NAMALWA (cell line): Measurements from ENCODE around the gene HAAO.
A peak's percentile ranks its signal among the peaks of the same experiment; 100 is the strongest.

Source experiments
- DNase-seq: peaks from one replicate; pipeline ENCODE4 v3.0.0-alpha.2; 2015; ENCODE audit warnings: low spot score

HAAO gene

DNA sequence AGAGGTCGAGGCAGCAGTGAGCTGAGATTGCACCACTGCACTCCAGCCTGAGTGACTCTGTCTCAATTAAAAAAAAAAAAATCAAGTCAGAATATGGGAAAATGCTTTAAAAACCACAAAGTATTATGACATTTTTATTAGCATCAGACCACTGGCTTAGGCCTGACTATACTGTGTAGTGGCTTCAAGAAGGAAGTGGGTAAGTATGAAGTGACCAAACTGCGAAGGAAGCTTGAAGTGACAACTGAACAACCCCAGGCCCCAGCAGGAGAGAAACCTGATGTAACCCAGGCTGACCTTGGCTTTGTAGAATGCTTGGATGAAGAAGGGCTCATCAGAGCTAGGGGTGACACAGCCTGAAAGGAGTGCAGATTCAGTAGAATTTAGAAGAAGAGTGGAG lies 21.4 kb upstream of the HAAO start:
- no peak for DNase-seq

DNA sequence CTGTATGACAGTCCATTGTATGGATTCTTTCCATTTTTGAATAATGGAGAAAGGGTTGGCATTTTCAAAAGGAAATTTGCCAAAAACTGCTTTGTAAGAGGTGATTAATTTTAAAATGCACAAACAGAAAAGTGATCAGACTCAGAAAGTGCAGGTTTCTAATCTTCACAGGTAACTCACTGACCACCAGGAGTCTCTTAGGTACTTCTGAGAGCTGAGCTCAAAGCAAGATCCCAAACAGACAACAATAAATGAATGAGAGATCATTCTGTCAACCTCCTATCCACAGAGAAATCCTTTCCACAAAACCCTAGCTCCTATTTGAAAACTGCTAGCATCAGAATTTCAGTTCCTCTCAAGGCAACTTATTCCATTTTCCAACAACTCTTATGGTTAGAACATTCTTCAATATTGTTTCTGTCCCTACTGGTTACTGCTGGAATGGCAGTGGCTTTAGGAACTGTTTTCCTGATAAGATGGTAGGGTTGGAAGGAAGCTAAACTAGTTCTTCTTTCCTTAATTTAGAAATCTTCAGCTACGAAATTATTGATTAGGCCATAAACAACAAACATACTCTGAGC lies 20.6 kb upstream of the HAAO start:
- DNase-seq: peak; percentile 59

DNA sequence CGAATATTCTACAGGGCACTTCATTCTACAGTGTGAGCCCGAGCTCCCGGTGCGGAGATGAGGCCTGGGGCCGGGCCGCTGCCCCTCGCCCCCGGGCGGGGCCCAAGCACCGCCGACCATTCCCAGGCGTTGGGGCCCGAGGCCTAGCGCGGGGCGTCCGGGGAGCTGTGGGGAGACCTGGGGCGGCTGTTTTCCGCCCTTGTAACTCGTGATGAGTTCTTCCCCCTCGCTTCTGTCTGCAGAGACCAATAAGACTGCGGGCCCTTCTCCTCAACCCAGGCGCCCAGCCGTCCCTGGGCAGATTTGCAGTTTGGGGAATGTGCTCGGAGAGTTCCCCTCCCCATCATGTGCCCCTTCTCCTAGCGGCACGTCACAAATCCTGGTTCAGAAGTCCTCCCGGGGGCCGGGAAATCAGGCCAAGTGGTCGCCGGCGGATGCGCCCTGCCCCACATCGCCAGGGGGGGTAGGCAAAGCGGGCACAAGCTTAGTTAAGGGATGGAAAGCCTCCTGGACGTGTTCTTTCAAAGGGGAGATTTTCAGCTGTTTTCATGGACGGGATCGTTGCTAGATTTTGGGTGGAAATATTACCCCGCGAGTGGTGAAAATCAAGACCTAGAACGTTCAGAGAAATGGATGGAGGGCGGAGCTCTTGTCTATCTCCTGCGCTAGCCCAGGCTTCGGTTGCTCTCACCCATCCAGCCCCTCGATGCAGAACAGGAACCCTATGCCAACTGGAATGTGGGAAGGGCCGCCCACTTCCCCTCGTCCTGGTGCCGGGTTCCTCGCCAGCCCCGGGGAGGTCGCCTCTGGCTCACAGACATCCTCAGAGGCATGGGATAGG lies 18.8 kb upstream of the HAAO start:
- no peak for DNase-seq

DNA sequence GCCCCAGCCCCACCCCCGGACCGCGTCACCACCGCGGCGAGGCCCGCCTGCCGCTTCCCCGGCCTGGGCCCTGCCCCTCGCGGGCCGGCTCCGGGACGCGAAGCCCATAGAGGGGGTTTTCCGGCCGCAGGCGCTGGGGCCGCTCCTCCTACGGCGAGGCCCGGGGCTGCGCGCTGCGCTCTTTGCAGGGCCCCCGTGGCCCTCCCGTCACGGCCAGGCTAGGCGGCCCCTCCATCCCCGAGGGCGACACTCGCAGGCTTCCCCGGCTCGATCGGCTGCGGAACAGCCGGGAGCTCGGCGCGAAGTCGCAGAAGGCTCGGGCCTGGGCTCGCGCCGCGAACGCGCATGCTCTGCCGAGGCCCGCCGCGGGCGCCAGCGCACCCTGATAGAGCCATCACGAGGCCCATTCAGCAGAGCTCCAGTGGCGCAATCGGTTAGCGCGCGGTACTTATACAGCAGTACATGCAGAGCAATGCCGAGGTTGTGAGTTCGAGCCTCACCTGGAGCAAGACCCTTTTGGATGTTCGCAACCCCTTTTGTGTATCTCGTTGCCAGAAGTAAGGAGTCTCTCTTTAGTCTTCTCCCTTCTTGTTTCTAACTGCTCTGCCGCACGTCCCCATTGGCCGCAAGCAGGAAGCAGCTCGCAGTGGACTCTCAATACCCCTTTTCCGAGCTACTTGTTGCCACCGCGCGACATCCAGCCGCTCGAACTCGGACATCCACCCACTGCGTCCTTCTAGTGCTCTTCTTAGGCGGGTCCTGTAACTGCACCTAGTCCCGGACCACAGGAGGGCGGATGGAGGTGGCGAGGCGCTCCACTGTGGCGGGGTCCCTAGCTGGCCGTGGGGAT lies 18.0 kb upstream of the HAAO start:
- peak; percentile 95 for DNase-seq

DNA sequence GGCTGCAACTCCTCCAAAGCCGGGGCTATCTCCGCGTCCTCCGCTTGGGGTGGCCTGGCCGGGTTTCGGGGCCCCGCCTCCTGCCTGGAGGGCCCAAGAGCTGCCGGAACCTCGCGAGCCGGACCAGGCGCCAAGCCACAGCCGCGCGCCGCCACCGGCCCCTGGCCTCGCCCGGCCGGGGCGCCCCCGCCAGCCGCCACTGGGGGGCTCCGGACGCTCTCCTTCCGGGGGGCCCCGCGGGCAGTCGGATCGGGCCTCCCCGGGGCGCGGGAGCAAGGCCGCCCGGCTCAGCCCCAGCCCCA lies 17.4 kb upstream of the HAAO start:
- no peak for DNase-seq

DNA sequence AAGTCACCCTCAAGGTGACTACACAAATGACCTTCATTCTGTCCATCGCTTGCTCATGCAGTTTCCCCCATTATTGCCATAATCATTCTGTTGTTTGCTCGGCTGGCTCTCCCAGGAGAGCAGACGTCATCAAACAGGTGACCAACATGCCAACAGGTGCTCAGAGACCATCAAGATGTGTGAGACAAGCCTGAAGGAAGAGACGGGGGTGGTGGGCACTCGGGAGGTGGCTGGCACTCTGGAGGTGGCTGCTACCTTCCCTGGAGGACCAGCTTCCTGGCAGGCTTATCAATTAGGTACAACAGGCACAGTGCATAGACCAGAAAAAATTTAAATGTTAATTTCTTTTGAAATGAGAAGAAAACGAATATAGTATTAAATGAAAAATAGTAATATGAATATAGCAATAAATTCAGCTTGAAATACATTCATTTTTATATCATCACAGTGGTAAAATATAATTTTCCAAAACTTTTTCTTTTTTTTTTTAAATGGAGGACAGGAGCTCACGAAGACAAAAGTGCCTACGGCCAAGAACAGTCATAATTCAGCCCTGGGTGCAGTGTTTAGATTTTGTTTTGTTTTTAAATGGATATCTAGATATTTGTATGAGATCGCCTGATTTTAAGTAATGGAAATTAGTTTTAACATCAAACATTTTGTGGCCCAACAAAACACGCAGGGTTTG lies 16.9 kb upstream of the HAAO start:
- DNase-seq: peak; percentile 45

DNA sequence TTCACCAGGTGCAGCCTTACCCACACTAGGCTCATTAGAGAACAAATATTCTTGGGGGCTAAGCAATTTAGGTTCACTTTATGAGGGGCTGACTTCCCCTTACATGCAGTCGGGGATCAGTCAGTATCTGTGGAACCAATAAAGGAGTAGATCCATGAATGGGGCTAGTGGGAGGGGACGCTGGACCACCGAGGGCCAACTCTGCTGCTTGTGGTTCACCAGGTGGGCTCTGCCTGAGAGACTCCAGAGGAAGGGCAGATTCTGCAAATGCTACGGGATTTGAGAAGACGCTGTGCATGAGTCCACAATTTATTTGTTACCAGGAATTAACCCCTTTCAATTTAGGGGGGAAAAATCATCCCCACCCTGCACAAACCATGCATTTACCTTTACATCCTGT lies 15.9 kb upstream of the HAAO start:
- no peak for DNase-seq

DNA sequence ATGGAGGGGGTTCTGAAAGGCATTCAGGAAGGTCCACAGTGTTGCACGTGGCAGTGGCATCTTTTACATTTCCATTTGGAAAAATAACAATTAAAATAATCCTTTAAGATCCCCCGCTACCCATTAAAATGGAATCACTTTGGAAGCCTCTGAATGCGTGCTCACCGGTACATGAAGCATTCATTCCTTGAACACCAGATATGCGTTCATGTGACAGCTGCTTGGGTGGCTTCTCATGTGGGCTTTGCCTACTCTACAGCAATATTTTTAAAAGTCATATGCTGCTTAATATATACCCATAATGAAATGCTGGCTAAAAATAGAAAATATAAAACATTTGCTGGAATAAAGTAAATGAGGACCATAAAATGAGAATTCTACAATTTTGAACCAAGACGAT lies 14.4 kb upstream of the HAAO start:
- DNase-seq: no peak

DNA sequence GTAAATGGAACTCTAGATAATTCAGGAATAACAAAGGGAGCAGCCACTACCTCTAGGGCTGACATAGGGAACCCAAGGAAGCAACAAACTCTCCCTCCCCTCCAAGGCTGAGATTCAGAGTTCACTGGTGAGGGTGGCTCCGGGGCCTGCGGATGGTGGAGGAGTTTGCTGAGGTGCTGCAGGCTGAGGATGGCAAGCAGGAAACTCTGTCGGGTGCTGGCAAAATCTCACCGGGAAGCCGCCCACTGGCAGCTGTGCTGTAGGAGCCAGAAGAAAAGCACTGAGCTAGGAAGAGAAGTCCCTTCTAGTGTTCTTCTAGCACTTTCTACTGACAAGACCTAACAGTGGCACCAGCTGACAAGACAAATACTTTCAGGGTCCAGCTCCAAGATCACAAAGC lies 12.5 kb upstream of the HAAO start:
- DNase-seq: no peak

DNA sequence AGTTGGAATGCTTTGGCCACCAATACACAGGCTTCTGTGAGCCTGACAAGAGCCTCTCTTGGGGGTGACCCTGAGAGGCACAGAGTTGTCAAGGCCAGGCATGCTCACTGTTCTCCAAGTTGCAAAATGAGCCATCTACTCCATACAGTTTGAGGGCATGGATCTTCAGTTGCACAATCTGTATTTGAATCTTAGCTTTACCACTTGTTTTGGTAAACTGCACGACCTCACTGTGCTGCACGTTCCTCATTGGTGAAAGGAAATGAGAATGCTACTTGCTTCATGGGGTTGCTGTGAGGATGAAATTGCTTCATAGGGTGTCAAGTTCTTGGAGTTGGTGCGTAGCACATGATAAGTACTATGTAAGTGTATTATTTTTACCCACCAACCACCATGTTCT lies 12.0 kb upstream of the HAAO start:
- no peak for DNase-seq

DNA sequence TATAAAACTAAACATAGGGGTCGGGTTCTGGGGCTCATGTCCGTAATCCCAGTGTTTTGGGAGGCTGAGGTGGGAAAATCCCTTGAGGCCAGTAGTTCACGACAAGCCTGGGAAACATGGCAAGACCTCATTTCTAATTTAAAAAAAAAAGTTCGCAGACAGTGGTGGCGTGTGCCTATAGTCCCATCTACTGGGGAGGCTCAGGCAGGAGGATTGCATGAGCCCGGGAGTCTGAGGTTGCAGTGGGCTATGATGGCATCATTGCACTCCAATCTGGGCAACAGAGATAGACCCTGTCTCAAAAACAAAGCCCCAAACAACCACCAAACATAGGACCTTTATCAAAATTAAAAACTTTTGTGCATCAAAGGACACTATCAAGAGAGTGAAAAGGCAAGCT lies 9.8 kb upstream of the HAAO start:
- no peak for DNase-seq

DNA sequence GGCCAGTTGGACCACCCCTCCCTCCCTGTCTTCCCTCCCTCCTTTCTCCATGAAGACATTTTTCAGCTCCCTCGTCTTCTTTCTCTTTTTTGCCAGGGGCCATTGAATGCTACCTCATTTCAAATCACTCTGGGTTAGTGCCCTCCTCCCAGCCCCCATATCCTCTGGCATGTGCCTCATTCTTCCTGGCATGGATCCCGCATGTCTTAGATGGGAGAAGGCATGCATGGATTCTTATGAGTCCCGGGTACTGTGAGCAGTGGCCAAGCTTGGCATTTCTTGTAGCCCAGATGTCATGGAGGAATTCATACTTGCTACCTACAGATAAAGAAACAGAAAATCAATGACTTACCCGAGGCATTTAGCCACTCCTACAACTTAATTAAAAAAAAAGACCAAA lies 9.0 kb upstream of the HAAO start:
- DNase-seq: no peak

DNA sequence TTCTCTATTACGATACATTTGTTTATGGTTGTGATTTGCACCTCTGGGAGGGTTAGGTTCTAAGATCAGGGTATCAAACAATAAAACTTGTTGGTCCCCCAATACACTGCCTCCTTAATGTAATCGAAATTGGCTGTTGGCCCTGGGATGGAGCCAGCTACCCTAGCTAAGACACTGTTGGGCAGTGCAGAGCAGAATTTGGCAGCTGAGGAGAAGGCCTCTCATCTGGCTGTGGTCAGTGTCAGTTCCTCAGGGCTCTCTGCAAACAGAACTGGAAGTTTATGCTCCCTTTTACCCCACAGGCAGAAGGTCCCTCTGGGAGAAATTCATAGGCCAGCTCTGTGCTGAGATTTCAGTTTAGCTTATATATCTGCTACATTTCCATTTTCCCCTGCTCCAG lies 8.6 kb upstream of the HAAO start:
- DNase-seq: no peak

DNA sequence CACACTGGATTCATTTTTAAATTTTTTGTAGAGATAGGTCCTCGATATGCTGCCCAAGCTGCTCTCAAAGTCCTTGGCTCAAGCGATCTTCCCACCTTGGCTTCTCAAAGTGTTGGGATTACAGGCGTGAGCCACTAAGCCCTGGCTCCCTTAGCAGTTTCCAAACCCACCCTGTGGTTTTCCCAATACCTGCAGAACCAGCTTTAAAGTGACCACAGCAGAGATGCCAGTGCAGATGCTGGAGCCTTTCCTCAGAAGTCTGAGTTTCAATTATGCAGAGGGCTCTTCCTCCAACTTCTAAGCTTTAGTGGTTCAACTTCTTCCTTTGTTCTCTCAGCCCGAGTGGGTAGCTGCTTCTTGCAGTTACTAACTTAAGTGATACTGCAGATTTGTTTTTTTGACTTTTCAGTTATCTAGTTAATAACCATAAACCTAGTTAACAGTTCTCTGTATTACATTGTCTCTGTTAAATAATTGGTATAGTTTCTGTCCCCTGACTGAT lies 8.1 kb upstream of the HAAO start:
- no peak for DNase-seq

DNA sequence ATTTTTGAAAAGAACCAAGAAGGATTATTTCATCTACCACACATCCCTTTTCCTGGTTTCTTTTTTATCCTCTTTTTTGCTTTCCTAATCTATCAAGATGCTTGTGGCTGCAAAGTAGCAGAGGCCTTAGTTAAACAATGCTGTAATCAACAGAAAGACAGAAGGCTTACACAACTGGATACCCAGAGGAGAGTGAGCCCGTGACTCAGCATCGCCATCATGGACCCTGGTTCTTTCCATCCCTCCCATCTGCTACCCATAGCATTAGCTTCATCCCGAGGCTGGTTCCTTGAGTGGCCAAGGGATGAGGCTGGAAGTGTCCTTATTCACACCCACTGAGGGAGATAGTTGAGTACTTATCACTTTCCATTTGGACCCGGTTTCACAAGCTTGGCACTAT lies 7.5 kb upstream of the HAAO start:
- no peak for DNase-seq

DNA sequence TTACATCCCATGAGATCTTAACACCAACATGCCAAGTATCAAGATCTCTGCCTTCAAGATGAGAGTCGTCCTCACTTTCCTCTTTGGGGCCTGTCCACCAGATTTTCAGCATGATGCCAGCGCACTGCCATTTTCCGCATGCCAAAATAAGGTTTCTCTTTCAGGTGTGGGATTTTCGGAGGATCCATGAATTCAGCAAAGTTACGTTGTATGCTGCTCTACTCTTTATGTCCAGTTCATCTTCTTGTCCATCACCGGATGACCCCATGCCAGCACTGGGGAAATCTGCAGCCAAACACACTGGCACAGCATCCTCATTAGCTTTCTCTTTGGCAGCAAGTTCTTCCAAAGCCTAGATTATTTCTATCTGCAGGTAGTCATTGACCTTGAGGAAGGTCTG lies 4.9 kb upstream of the HAAO start:
- no peak for DNase-seq

DNA sequence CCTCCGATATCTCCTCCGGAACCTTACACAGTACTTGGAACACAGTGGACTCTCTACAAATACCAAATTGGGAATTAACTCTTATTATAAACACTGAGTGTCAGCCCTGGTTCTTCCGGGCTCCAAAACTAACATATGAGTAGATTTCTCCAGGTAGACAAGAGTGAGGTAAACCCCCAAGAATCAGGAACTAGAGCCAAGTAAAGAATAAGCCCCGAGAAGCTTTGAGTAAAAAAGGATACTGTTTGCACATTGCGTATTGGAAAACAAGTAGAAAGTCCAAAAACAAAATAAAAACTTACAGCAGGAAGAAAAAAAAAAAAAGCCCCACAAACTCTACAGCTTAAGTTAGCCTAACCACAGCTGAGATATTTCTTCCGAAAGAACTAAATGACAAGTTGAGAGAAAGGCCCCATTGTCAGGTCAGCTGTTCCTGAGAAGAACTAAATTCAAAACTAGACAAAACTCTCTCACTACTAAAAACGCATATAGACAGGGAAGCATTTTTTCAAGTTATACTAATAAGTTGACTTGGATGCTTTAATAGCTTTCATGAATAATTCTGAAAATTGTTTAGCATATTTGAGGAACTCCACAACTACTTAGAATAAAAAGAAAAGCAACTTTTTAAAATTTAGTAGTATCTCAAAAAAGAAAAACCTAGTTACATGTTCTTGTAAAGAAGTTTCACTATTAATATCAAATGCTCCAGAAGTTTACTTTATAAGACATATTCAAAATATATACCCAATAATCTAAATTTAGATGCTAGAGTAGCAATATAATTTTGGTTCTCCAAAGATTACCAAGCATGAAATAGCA lies 4.3 kb upstream of the HAAO start:
- no peak for DNase-seq

DNA sequence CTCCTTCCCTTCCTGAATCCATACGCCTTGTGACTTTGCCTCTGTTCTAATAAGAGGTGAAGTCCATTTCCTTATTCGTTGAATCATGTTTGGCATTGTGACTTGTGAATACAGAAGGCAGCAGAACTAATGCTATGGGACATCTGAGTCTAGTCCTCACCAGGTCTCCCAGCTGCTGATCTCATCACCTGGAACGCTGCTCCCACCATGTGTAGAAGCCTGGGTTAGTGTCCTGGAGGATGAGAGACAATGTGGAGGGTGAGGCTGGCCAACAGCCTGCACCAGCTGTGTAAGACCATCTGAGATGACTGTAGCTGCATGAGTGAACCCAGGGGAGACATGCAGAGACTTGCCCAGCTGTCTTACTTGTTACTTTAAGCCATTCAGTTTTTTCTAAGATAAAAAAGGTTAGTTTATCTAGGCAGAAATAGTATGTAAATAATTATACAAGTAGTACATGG lies 3.5 kb upstream of the HAAO start:
- DNase-seq: peak; percentile 48

DNA sequence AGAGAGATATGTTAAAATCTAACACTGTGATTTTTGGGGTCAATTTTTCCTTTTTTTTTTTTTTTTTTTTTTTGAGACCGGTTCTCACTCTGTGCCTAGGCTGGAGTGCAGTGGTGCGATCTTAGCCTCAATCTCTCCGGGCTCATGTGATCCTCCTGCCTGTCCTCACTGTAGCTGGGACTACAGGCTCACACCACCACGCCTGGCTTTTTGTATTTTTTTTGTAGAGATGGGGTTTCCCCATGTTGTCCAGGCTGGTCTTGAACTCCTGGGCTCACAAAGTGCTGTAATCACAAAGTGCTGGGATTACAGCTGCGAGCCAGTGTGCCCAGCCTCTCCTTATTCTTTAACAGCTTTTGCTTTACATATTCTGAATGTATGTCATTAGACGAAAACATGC lies 2.9 kb upstream of the HAAO start:
- DNase-seq: no peak

DNA sequence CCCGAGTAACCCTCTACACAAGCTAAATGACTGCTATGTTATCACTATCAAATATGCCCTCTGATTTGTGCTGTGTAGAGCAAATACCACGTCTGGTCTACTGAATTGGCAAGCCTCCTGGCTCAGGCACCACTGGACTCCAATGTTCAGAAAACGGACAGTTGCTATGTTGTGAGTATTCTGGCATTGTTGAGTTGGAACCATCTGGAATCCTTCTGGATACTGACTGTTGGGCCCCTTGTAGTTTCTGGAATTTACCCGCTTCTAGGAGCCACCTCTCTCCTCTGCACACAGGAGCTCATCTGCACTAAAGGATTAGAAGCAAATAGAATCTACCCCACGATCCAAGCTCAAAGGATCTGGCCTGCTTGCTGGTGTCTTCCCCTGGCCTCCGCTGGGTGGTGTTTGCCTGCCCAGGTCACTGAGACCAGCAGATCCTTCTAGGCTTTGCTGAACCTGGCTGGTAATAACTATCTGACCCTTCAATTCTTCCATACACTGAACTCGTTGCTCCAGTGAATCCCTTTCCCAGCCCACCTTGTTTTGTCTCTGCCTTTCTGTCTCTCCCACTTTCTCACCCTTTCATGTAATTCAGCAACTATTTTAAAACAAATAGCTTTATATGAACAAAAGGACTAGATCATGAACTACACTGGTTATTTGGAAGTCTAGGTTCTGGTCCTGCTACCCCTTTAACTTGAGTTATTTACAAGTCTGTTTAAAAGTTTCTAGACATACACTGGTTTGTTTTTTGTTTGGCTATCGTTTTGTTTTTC lies 2.1 kb upstream of the HAAO start:
- no peak for DNase-seq
